HCT116 (cell line): ENCODE measurements around the gene FAM120A. TPM values are rescaled to one million over a fixed set of nuclear protein-coding genes. Genes with fewer than 3 reads are reported as not detected.

Experiments used
- ATAC-seq: fragments of 200-7000 bp; cut with Tn5 transposase; 2 replicates; pipeline ENCODE4 v1.9.1; 2020; ENCODE audit warnings: mild to moderate bottlenecking, moderate library complexity
- BruUV-seq: library from RNA; stranded (reverse); fragments of 400-500 nt; replicated peaks from 2 replicates; lab custom pipeline; 2021; lab: Mats Ljungman, UMichigan
- CTCF ChIA-PET: fragments of 300-600 bp; sonication (Branson Sonifier 250); formaldehyde crosslinking; loops from one replicate; lab custom pipeline; 2021; ENCODE audit warnings: antibody characterized with exemption; lab: Charles Lee
- POLR2A ChIA-PET: fragments of 300-600, 350-600 bp; sonication (Branson Sonifier 250); formaldehyde crosslinking; loops from one replicate; lab custom pipeline; 2021; ENCODE audit warnings: antibody characterized with exemption; lab: Charles Lee
- RAD21 ChIA-PET, 2 experiments: fragments of 300-600 bp; sonication (Branson Sonifier 250); formaldehyde crosslinking; loops; one replicate each; lab custom pipeline; 2023; ENCODE audit warnings: low total read pairs in 2 of 2; ENCODE audit not compliant: uncharacterized antibody in 2 of 2, unreplicated experiment in 2 of 2, low non-redundant PET in 1 of 2; lab: Charles Lee
- DNase-seq: peaks from one replicate; pipeline ENCODE4 v3.0.0-alpha.2; 2010; ENCODE audit warnings: low read depth, low spot score
- H2AFZ ChIP-seq: fragments of 200-600 bp; shearing (Covaris generic), sonication (generic); 2 replicates; pipeline ENCODE4 v1.6.1; 2017; ENCODE audit warnings: low read depth, mixed run types, mixed read lengths, antibody characterized with exemption, low read length; ENCODE audit not compliant: poor library complexity, severe bottlenecking
- H3K27ac ChIP-seq: 2 replicates; pipeline ENCODE4 v1.5.1; 2012; ENCODE audit warnings: low read depth, low read length
- H3K27me3 ChIP-seq: fragments of 200-600 bp; sonication (generic); 2 replicates; pipeline ENCODE4 v1.6.1; 2016; ENCODE audit warnings: mixed run types, low read length, mixed read lengths; ENCODE audit not compliant: insufficient read depth
- H3K36me3 ChIP-seq, 2 experiments: fragments of 200-500 bp in 1 of 2; fragments of 200-600 bp in 1 of 2; sonication (Bioruptor generic) in 1 of 2; sonication (generic) in 1 of 2; 2 replicates each; pipeline versions ENCODE4 v1.5.1 to v1.6.1; 2014 to 2016; ENCODE audit warnings: low read length in 2 of 2, inconsistent platforms in 1 of 2, mixed read lengths in 1 of 2, mixed run types in 1 of 2; ENCODE audit not compliant: insufficient read depth in 2 of 2, control insufficient read depth in 1 of 2
- H3K4me1 ChIP-seq, 2 experiments: fragments of 200-600 bp in 1 of 2; sonication (generic) in 1 of 2; 2 replicates each; pipeline versions ENCODE4 v1.5.1 to v1.6.1; 2012 to 2017; ENCODE audit warnings: low read length in 2 of 2, inconsistent platforms in 1 of 2, mild to moderate bottlenecking in 1 of 2, mixed read lengths in 1 of 2, mixed run types in 1 of 2, moderate library complexity in 1 of 2; ENCODE audit not compliant: insufficient read depth in 2 of 2, control insufficient read depth in 1 of 2
- H3K4me2 ChIP-seq: fragments of 200-600 bp; sonication (generic); 2 replicates; pipeline ENCODE4 v1.6.1; 2017; ENCODE audit warnings: mixed run types, low read length, mixed read lengths
- H3K4me3 ChIP-seq, 2 experiments: fragments of 200-600 bp in 1 of 2; sonication (generic) in 1 of 2; replicated peaks in 1 of 2; 2 replicates each; pipeline ENCODE4 v1.5.1; 2011 to 2016; ENCODE audit warnings: low read length in 2 of 2, control low read depth in 1 of 2, low read depth in 1 of 2, mild to moderate bottlenecking in 1 of 2, mixed read lengths in 1 of 2, mixed run types in 1 of 2
- H3K79me2 ChIP-seq: fragments of 200-600 bp; sonication (generic); 2 replicates; pipeline ENCODE4 v1.6.1; 2017; ENCODE audit warnings: mild to moderate bottlenecking, mixed run types, low read length, moderate library complexity, mixed read lengths; ENCODE audit not compliant: insufficient read depth
- H3K9ac ChIP-seq: fragments of 200-600 bp; sonication (generic); 2 replicates; pipeline ENCODE4 v1.6.1; 2016; ENCODE audit warnings: low read length, mixed read lengths
- H3K9me2 ChIP-seq: fragments of 200-600 bp; sonication (generic), shearing (Covaris generic); 2 replicates; pipeline ENCODE4 v1.6.1; 2017; ENCODE audit warnings: mixed run types, mild to moderate bottlenecking, moderate library complexity; ENCODE audit not compliant: insufficient read depth
- H3K9me3 ChIP-seq, 2 experiments: fragments of 200-500 bp in 1 of 2; fragments of 200-600 bp in 1 of 2; sonication (Bioruptor generic) in 1 of 2; sonication (generic) in 1 of 2; 2 replicates each; pipeline ENCODE4 v1.6.1; 2014 to 2017; ENCODE audit warnings: low read length in 2 of 2, mixed read lengths in 2 of 2, inconsistent platforms in 1 of 2, low read depth in 1 of 2, mild to moderate bottlenecking in 1 of 2, mixed run types in 1 of 2, moderate library complexity in 1 of 2; ENCODE audit not compliant: control insufficient read depth in 1 of 2, insufficient read depth in 1 of 2
- H4K20me1 ChIP-seq: fragments of 200-600 bp; sonication (generic), shearing (Covaris generic); 2 replicates; pipeline ENCODE4 v1.6.1; 2017; ENCODE audit warnings: mixed run types, mild to moderate bottlenecking, moderate library complexity; ENCODE audit not compliant: insufficient read depth
- CBX3 ChIP-seq: IDR thresholded peaks from 2 replicates; pipeline ENCODE4 v1.6.1; 2012; ENCODE audit warnings: low read depth
- CEBPB ChIP-seq: IDR thresholded peaks from 2 replicates; pipeline ENCODE4 v1.6.1; 2012; ENCODE audit warnings: low read depth
- CTCF ChIP-seq, 3 experiments: fragments of 200-600 bp in 1 of 3; sonication (generic) in 1 of 3; IDR thresholded peaks in 2 of 3; conservative IDR thresholded peaks in 1 of 3; 2 replicates each; pipeline ENCODE4 v1.5.1; 2012 to 2017; ENCODE audit warnings: low read depth in 2 of 3, low read length in 2 of 3, antibody characterized with exemption in 1 of 3, borderline replicate concordance in 1 of 3, control low read depth in 1 of 3, mild to moderate bottlenecking in 1 of 3, mixed read lengths in 1 of 3, mixed run types in 1 of 3, moderate library complexity in 1 of 3; ENCODE audit not compliant: insufficient read depth in 1 of 3
- EGR1 ChIP-seq: IDR thresholded peaks from 2 replicates; pipeline ENCODE4 v1.6.1; 2012; ENCODE audit warnings: low read depth
- EZH2 ChIP-seq: fragments of 200-600 bp; sonication (generic); IDR thresholded peaks from 2 replicates; pipeline ENCODE4 v1.6.1; 2017; ENCODE audit warnings: antibody characterized with exemption, mixed run types
- FOSL1 ChIP-seq: IDR thresholded peaks from 2 replicates; pipeline ENCODE4 v1.6.1; 2012; ENCODE audit warnings: low read depth
- MAX ChIP-seq: IDR thresholded peaks from 2 replicates; pipeline ENCODE4 v1.6.1; 2012
- RAD21 ChIP-seq: IDR thresholded peaks from 2 replicates; pipeline ENCODE4 v1.6.1; 2012; ENCODE audit warnings: low read depth, mild to moderate bottlenecking
- SP1 ChIP-seq: IDR thresholded peaks from 2 replicates; pipeline ENCODE4 v1.6.1; 2012; ENCODE audit warnings: low read depth
- SRF ChIP-seq: IDR thresholded peaks from 2 replicates; pipeline ENCODE4 v1.6.1; 2012; ENCODE audit warnings: low read depth
- TCF7L2 ChIP-seq: IDR thresholded peaks from 2 replicates; pipeline ENCODE4 v1.7.0; 2011; ENCODE audit warnings: borderline replicate concordance, inconsistent platforms; ENCODE audit not compliant: insufficient read depth, insufficient read length; ENCODE audit errors: extremely low read depth
- intact Hi-C: fragments of 100-400 bp; cut with micrococcal nuclease; formaldehyde crosslinking; loops from 2 replicates; pipeline ENCODE4 v1.10.0; 2022
- total RNA-seq: library from RNA; stranded (reverse); gene quantifications from one replicate; pipeline ENCODE4 v1.2.1, GENCODE V29; 2021; ENCODE audit not compliant: unreplicated experiment

FAM120A gene
- total RNA-seq, 1 experiment from 2014 or later = 122 TPM

GRCh38 chr9:93477397-93477796 is 25.9 kb downstream of the FAM120A start:
- peaks cover 96% of the 10 kb centered on the region for H3K79me2 ChIP-seq
- H3K9me2 ChIP-seq = no peaks in the 10 kb centered on the region
- peaks cover 22% of the 10 kb centered on the region; the same call in 1 of the 2 replicates for H4K20me1 ChIP-seq
- no peak overlapping the region for H3K4me2 ChIP-seq
- no peak for TF ChIP-seq CEBPB
- no peak for TF ChIP-seq RAD21
- no peak for TF ChIP-seq FOSL1
- no peak for TF ChIP-seq MAX
- TF ChIP-seq EGR1 = no peak
- H3K9ac ChIP-seq = no peak overlapping the region
- intact Hi-C loops = no loop called here
- no peak for DNase-seq
- no peak overlapping the region for H2AFZ ChIP-seq
- H3K9me3 ChIP-seq = no peaks in the 10 kb centered on the region
- BruUV-seq = no TSS peak
- no peak overlapping the region for H3K4me3 ChIP-seq
- peaks cover 0 to 4% of the 10 kb centered on the region in 2 experiments; a peak in 3 of 4 replicates for H3K36me3 ChIP-seq
- no peak for ATAC-seq
- no peaks in the 10 kb centered on the region for H3K27me3 ChIP-seq
- ChIA-PET CTCF (interaction anchor here (1.9 kb wide), 1 partner anchor 89 kb away, joined by 6 read pairs; no protein-coding TSS in a partner anchor), RAD21 (no interaction called here), POLR2A (no interaction called here)
- H3K27ac ChIP-seq = no peak overlapping the region
- no peaks in the 10 kb centered on the region for H3K4me1 ChIP-seq

- Histone ChIP-seq H3K79me2 (peaks cover 95% of the 10 kb centered on the region), H3K4me1 (no peaks in the 10 kb centered on the region), H4K20me1 (peaks cover 22% of the 10 kb centered on the region; the same call in 1 of the 2 replicates), H3K9me3 (no peaks in the 10 kb centered on the region), H3K36me3 (peaks cover 0 to 7% of the 10 kb centered on the region in 2 experiments; a peak in 3 of 4 replicates), H2AFZ (no peak overlapping the region), H3K9me2 (no peaks in the 10 kb centered on the region), H3K4me3 (no peak overlapping the region), H3K27me3 (no peaks in the 10 kb centered on the region), H3K27ac (no peak overlapping the region), H3K4me2 (no peak overlapping the region), H3K9ac (no peak overlapping the region)
- DNase-seq = no peak
- intact Hi-C loops = no loop called here
- BruUV-seq = no TSS peak
- ChIA-PET POLR2A (no interaction called here), RAD21 (no interaction called here), CTCF (no interaction called here)
- ATAC-seq = no peak
- no peak for TF ChIP-seq TCF7L2
- TF ChIP-seq CTCF (IDR thresholded peaks at IDR 0.05 in 2 of 3, conservative IDR thresholded peaks at IDR 0.05 in 1 of 3; ENCODE audit: borderline replicate concordance in 1 of 3, insufficient read depth in 1 of 3, low read depth in 2 of 3, low read length in 2 of 3) = no peak
- TF ChIP-seq EZH2 = no peak
- TF ChIP-seq SP1 = no peak
- no peak for TF ChIP-seq CBX3
- TF ChIP-seq SRF = no peak
Measured at GRCh38 chr9:93479726-93480125, 28.2 kb downstream of the FAM120A start.
